H9 (cell line): ENCODE data around the gene RAB27B. TPM values are rescaled to one million over a fixed set of nuclear protein-coding genes. Genes with fewer than 3 reads are reported as not detected.

Experiments
- DNase-seq: peaks from one replicate; pipeline ENCODE4 v3.0.0-alpha.2; 2017
- H2AFZ ChIP-seq: one replicate; pipeline ENCODE4 v1.6.1; 2013; ENCODE audit warnings: mild to moderate bottlenecking, low read length, control low read depth, moderate library complexity
- H2AK5ac ChIP-seq: 2 replicates; pipeline ENCODE4 v1.6.1; 2013; ENCODE audit warnings: low read length, control low read depth, mixed read lengths; ENCODE audit not compliant: insufficient read length
- H2BK120ac ChIP-seq: one replicate; pipeline ENCODE4 v1.6.1; 2013; ENCODE audit warnings: low read depth, mild to moderate bottlenecking, low read length, control low read depth, inconsistent platforms; ENCODE audit not compliant: poor library complexity, severe bottlenecking
- H2BK12ac ChIP-seq: 2 replicates; pipeline ENCODE4 v1.6.1; 2013; ENCODE audit warnings: low read length, control low read depth, mixed read lengths, low read depth; ENCODE audit not compliant: insufficient read length
- H2BK15ac ChIP-seq: 2 replicates; pipeline ENCODE4 v1.6.1; 2013; ENCODE audit warnings: low read depth, low read length, control low read depth
- H2BK20ac ChIP-seq: one replicate; pipeline ENCODE4 v1.6.1; 2013; ENCODE audit warnings: low read depth, mild to moderate bottlenecking, low read length, control low read depth, inconsistent platforms; ENCODE audit not compliant: poor library complexity, severe bottlenecking
- H2BK5ac ChIP-seq: 2 replicates; pipeline ENCODE4 v1.6.1; 2013; ENCODE audit warnings: low read length, control low read depth, mixed read lengths; ENCODE audit not compliant: insufficient read length
- H3K14ac ChIP-seq: 2 replicates; pipeline ENCODE4 v1.6.1; 2013; ENCODE audit warnings: low read length, control low read depth; ENCODE audit not compliant: insufficient read depth
- H3K18ac ChIP-seq: 2 replicates; pipeline ENCODE4 v1.6.1; 2013; ENCODE audit warnings: low read depth, mild to moderate bottlenecking, mixed read lengths, low read length, control low read depth; ENCODE audit not compliant: insufficient read length
- H3K23ac ChIP-seq: 2 replicates; pipeline ENCODE4 v1.6.1; 2013; ENCODE audit warnings: low read length, control low read depth, mixed read lengths, low read depth; ENCODE audit not compliant: insufficient read length
- H3K23me2 ChIP-seq: 2 replicates; pipeline ENCODE4 v1.6.1; 2013; ENCODE audit warnings: low read depth, mild to moderate bottlenecking, mixed read lengths, low read length, control low read depth; ENCODE audit not compliant: insufficient read length, poor library complexity, severe bottlenecking
- H3K27ac ChIP-seq: 2 replicates; pipeline ENCODE4 v1.5.1; 2013; ENCODE audit warnings: low read length, control low read depth, mixed read lengths, low read depth; ENCODE audit not compliant: insufficient read length
- H3K27me3 ChIP-seq: 2 replicates; pipeline ENCODE4 v1.6.1; 2013; ENCODE audit warnings: low read length, control low read depth, inconsistent platforms; ENCODE audit not compliant: insufficient read depth
- H3K4ac ChIP-seq: 2 replicates; pipeline ENCODE4 v1.6.1; 2013; ENCODE audit warnings: low read depth, mild to moderate bottlenecking, control low read depth, inconsistent platforms, low read length, moderate library complexity
- H3K4me1 ChIP-seq: 2 replicates; pipeline ENCODE4 v1.6.1; 2013; ENCODE audit warnings: low read length, control low read depth, inconsistent platforms; ENCODE audit not compliant: insufficient read depth
- H3K4me2 ChIP-seq: 2 replicates; pipeline ENCODE4 v1.6.1; 2013; ENCODE audit warnings: low read length, control low read depth, mixed read lengths; ENCODE audit not compliant: insufficient read length, insufficient read depth
- H3K56ac ChIP-seq: 2 replicates; pipeline ENCODE4 v1.6.1; 2013; ENCODE audit warnings: low read depth, mild to moderate bottlenecking, mixed read lengths, low read length, control low read depth; ENCODE audit not compliant: insufficient read length
- H3K79me1 ChIP-seq: 2 replicates; pipeline ENCODE4 v1.6.1; 2013; ENCODE audit warnings: low read depth, mild to moderate bottlenecking, moderate library complexity, low read length, control low read depth, inconsistent platforms; ENCODE audit not compliant: insufficient read depth, poor library complexity, severe bottlenecking
- H3K79me2 ChIP-seq: 2 replicates; pipeline ENCODE4 v1.6.1; 2013; ENCODE audit warnings: low read length, control low read depth, inconsistent platforms; ENCODE audit not compliant: insufficient read depth
- H3K9ac ChIP-seq: 2 replicates; pipeline ENCODE4 v1.6.1; 2013; ENCODE audit warnings: low read length, control low read depth, mixed read lengths; ENCODE audit not compliant: insufficient read length; ENCODE audit errors: extremely low read depth
- H3K9me3 ChIP-seq: one replicate; pipeline ENCODE4 v1.6.1; 2013; ENCODE audit warnings: low read depth, low read length, inconsistent platforms; ENCODE audit not compliant: control insufficient read depth
- H3T11ph ChIP-seq: one replicate; pipeline ENCODE4 v1.6.1; 2013; ENCODE audit warnings: mild to moderate bottlenecking, low read length, control low read depth, inconsistent platforms
- H4K20me1 ChIP-seq: one replicate; pipeline ENCODE4 v1.6.1; 2013; ENCODE audit not compliant: control insufficient read depth, insufficient read length, insufficient read depth
- H4K5ac ChIP-seq: 2 replicates; pipeline ENCODE4 v1.6.1; 2013; ENCODE audit warnings: low read depth, mild to moderate bottlenecking, mixed read lengths, low read length, control low read depth; ENCODE audit not compliant: insufficient read length
- H4K8ac ChIP-seq: replicated peaks from 2 replicates; pipeline ENCODE4 v1.6.1; 2013; ENCODE audit warnings: low read length, control low read depth, mixed read lengths, low read depth; ENCODE audit not compliant: insufficient read length
- H4K91ac ChIP-seq: 2 replicates; pipeline ENCODE4 v1.6.1; 2013; ENCODE audit warnings: low read depth, mild to moderate bottlenecking, moderate library complexity, mixed read lengths, low read length, control low read depth; ENCODE audit not compliant: insufficient read length
- H3K27ac Mint-ChIP-seq, 3 experiments: 2 replicates in 2 of 3; 3 replicates in 1 of 3; pipeline ENCODE4 v1.8.0; 2020 to 2021; ENCODE audit warnings: mixed read lengths in 3 of 3, mild to moderate bottlenecking in 1 of 3, moderate library complexity in 1 of 3
- H3K27me3 Mint-ChIP-seq: 2 replicates; pipeline ENCODE4 v1.8.0; 2021; ENCODE audit warnings: low read depth, mild to moderate bottlenecking, moderate library complexity, mixed read lengths
- H3K36me3 Mint-ChIP-seq, 3 experiments: 2 replicates in 2 of 3; 3 replicates in 1 of 3; pipeline ENCODE4 v1.8.0; 2020 to 2021; ENCODE audit warnings: low read depth in 3 of 3, mixed read lengths in 3 of 3; ENCODE audit not compliant: insufficient read depth in 1 of 3
- H3K4me1 Mint-ChIP-seq, 2 experiments: 2 replicates each; pipeline ENCODE4 v1.8.0; 2020; ENCODE audit warnings: mixed read lengths in 2 of 2
- H3K4me3 Mint-ChIP-seq, 2 experiments: 2 replicates in 1 of 2; 3 replicates in 1 of 2; pipeline ENCODE4 v1.8.0; 2020 to 2021; ENCODE audit warnings: mild to moderate bottlenecking in 2 of 2, mixed read lengths in 2 of 2, moderate library complexity in 1 of 2
- H3K9me3 Mint-ChIP-seq, 2 experiments: 2 replicates in 1 of 2; 3 replicates in 1 of 2; pipeline ENCODE4 v1.8.0; 2020; ENCODE audit warnings: mild to moderate bottlenecking in 2 of 2, mixed read lengths in 2 of 2, moderate library complexity in 1 of 2
- CTCF ChIP-seq: fragments of 200-600 bp; sonication (generic); conservative IDR thresholded peaks from 3 replicates; pipeline ENCODE4 v1.8.0; 2021; ENCODE audit warnings: antibody characterized with exemption, mild to moderate bottlenecking
- WGBS: extraction: QIAGEN DNeasy Blood & Tissue Kit; methylation state at CpG from one replicate; pipeline ENCODE4 v1.1.7; 2013; ENCODE audit warnings: missing lambda C conversion rate, low lambda C conversion rate, mixed read lengths; ENCODE audit not compliant: insufficient read length; ENCODE audit errors: extremely low coverage; 5-methylcytosine and 5-hydroxymethylcytosine counted together
- total RNA-seq: library from RNA; stranded (reverse); gene quantifications from 2 replicates; pipeline ENCODE4 v1.2.1, GENCODE V29; 2021

The RAB27B gene
- total RNA-seq, 1 experiment from 2014 or later, result 0.15 TPM

DNA sequence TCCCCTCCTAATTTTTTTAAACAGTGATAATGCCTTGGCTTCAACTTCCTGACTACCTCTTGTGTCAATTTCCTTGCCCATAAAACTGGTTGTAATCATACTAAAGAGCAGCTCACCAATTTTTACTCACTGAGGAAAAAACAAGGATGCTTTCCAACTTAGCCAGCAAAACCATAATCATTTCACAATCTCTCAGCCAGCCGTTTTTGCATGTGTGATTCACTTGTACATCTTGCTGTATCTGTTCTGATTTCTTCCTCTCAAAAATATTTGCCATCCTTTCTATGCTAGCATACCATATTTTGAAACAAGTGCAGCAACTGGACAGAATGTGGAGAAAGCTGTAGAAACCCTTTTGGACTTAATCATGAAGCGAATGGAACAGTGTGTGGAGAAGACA, 60.7 kb downstream of the RAB27B start:
- no peak overlapping the region for H2AK5ac ChIP-seq
- no peaks in the 10 kb centered on the region for H3K36me3 Mint-ChIP-seq
- no peaks in the 10 kb centered on the region for H3K9me3 ChIP-seq

More for the DNA sequence above, 60.7 kb downstream of the RAB27B start:
- H4K91ac ChIP-seq, result no peak overlapping the region
- H3K14ac ChIP-seq, result no peak overlapping the region
- H2AFZ ChIP-seq, result no peak overlapping the region
- no peaks in the 10 kb centered on the region for H4K20me1 ChIP-seq
- no peak overlapping the region for H2BK20ac ChIP-seq
- H3K27me3 ChIP-seq, result no peaks in the 10 kb centered on the region
- no peak overlapping the region for H2BK15ac ChIP-seq
- no CpG with 5 or more reads among the region's 2 CpGs for WGBS
- no peaks in the 10 kb centered on the region for H3K79me1 ChIP-seq
- H3K4me2 ChIP-seq, result no peak overlapping the region
- DNase-seq, result no peak
- H2BK120ac ChIP-seq, result no peak overlapping the region
- H3K56ac ChIP-seq, result no peak overlapping the region
- no peak overlapping the region for H4K8ac ChIP-seq
- Mint-ChIP-seq H3K9me3 (no peaks in the 10 kb centered on the region), H3K4me3 (no peak overlapping the region), H3K27ac (no peak overlapping the region), H3K4me1 (no peaks in the 10 kb centered on the region), H3K27me3 (peaks cover 2% of the 10 kb centered on the region)
- H3K23ac ChIP-seq, result no peak overlapping the region
- no peak overlapping the region for H2BK5ac ChIP-seq
- no peak overlapping the region for H3K9ac ChIP-seq
- no peak overlapping the region for H3K27ac ChIP-seq
- H2BK12ac ChIP-seq, result no peak overlapping the region
- no peak overlapping the region for H3T11ph ChIP-seq
- no peaks in the 10 kb centered on the region for H3K23me2 ChIP-seq
- H3K4ac ChIP-seq, result no peak overlapping the region
- no peak for TF ChIP-seq CTCF
- no peaks in the 10 kb centered on the region for H3K4me1 ChIP-seq
- no peak overlapping the region for H4K5ac ChIP-seq
- no peaks in the 10 kb centered on the region for H3K79me2 ChIP-seq
- H3K18ac ChIP-seq, result no peak overlapping the region
